ENCODE measurements around the gene ISYNA1. TPM values are rescaled to one million over a fixed set of nuclear protein-coding genes. Genes with fewer than 3 reads are reported as not detected.

Gene ISYNA1
- total RNA-seq, 4 donors from 2014 or later = 5.3 to 26.4 (median 14.0) TPM

DNA sequence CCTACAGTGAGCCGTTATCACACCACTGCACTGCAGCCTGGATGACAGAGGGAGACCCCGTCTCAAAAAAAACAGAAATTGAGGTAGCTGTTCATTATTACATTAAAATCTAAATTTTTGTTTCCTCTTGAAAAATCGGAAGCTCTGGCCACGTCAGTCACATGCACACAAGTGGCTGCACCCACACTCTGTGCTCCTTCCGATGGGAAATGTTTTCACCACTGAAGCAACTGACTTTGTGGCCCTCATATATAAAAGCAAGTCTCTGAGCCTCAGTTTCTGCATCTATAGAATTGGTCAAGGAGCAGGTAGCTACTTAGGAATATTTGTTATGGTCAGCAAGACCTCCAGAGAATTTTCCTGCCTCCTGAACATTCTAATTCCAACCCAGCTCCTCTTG lies 45.0 kb downstream of the ISYNA1 start:
- Histone ChIP-seq H3K4me1 (peaks cover 4 to 19% (median 13%) of the 10 kb centered on the region in 4 donors), H3K4me3 (no peak overlapping the region), H3K27ac (peak overlapping the region in 1 of 4 donors; percentile 31), H3K36me3 (no peaks in the 10 kb centered on the region), H3K9me3 (no peaks in the 10 kb centered on the region), H3K27me3 (no peaks in the 10 kb centered on the region)
- TF ChIP-seq CTCF (IDR thresholded peaks at IDR 0.05) (no peak), POLR2A (IDR thresholded peaks at IDR 0.05) (no peak)
- no peak for DNase-seq

GRCh38 chr19:18392417-18392816 lies 45.5 kb downstream of the ISYNA1 start:
- Histone ChIP-seq H3K9me3 (no peaks in the 10 kb centered on the region), H3K27me3 (no peaks in the 10 kb centered on the region), H3K4me3 (no peak overlapping the region), H3K27ac (peak overlapping the region in 1 of 4 donors; percentile 31), H3K4me1 (peaks cover 5 to 20% (median 10%) of the 10 kb centered on the region in 4 donors), H3K36me3 (no peaks in the 10 kb centered on the region)
- DNase-seq = peak in 2 of 3 donors; percentile 44 to 72
- TF ChIP-seq POLR2A (IDR thresholded peaks at IDR 0.05) (no peak), CTCF (IDR thresholded peaks at IDR 0.05) (no peak)

GRCh38 chr19:18391509-18392075 lies 46.3 kb downstream of the ISYNA1 start:
- Histone ChIP-seq H3K9me3 (no peaks in the 10 kb centered on the region), H3K36me3 (no peaks in the 10 kb centered on the region), H3K4me3 (no peak overlapping the region), H3K27me3 (no peaks in the 10 kb centered on the region), H3K27ac (no peak overlapping the region), H3K4me1 (peaks cover 5 to 21% (median 7%) of the 10 kb centered on the region in 4 donors)
- TF ChIP-seq POLR2A (IDR thresholded peaks at IDR 0.05) = no peak
- TF ChIP-seq CTCF (IDR thresholded peaks at IDR 0.05) = no peak
- DNase-seq = no peak

DNA sequence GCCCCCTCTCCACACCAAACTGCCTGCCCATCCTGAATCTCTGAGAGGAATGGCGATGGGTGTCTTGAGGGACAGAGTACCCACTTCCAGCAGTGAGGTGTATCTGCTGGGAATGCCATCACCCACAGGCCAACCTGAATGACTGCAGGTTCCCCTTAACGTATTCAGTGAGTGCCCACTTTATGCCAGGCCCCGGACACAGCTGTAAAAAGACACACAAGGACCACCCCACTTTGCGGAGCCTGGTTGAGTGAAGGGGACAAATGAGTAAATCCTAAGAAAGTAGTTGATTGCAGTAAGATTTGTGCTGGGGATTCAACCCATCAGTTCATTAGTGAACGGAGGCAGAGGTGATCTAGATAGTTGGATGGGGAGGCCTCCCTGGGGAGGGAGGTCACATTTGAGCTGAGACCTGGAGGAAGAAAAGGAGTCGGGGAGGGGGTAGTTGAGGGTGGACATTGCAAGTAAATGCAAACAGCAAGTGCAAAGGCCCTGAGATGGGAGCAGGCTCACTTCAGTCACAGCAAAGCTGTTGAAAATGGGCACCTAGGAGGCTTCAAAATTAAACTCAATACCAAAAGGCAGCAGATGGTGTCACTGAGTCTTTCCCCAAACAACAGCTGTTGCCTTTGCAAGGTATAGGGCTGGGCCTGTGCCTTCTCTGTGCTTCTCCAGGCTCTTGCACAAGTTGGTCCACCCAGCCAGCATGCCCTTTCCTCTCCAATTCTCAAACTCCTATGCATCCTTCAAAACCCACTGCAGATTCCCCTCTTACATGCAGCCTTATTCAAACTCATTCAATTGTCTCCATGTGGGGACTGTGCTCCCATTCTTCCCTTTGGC lies 47.6 kb downstream of the ISYNA1 start:
- H3K4me1 ChIP-seq = peaks cover 5 to 23% (median 7%) of the 10 kb centered on the region in 4 donors
- no peak for DNase-seq

DNA sequence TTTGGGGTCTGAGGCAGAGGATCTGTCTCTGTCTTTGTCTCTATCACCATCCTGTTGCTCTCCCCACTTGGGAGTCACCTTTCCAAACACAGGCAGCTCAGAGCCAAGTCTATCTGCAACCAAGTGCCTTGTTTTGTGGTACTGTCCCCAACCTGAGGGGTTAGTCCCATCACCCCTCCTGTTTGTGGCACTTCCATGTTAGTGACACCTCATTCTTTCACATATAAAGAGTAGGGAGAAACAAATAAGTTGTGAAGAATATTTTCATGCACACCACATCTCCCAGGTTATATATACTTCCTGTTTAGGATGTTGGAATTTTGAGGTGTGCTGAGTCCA lies 48.2 kb downstream of the ISYNA1 start:
- H3K9me3 ChIP-seq = no peaks in the 10 kb centered on the region
- no peaks in the 10 kb centered on the region for H3K27me3 ChIP-seq
- no peak for DNase-seq
- H3K4me1 ChIP-seq = peaks cover 5 to 23% (median 9%) of the 10 kb centered on the region in 4 donors
- no peak overlapping the region for H3K27ac ChIP-seq
- no peaks in the 10 kb centered on the region for H3K36me3 ChIP-seq
- TF ChIP-seq POLR2A (IDR thresholded peaks at IDR 0.05) = no peak
- TF ChIP-seq CTCF (IDR thresholded peaks at IDR 0.05) = no peak
- H3K4me3 ChIP-seq = no peak overlapping the region

More for the DNA sequence above, 47.6 kb downstream of the ISYNA1 start:
- H3K36me3 ChIP-seq = no peaks in the 10 kb centered on the region
- no peak for TF ChIP-seq POLR2A (IDR thresholded peaks at IDR 0.05)
- no peak for TF ChIP-seq CTCF (IDR thresholded peaks at IDR 0.05)
- H3K27ac ChIP-seq = no peak overlapping the region
- H3K4me3 ChIP-seq = no peak overlapping the region
- H3K27me3 ChIP-seq = no peaks in the 10 kb centered on the region
- no peaks in the 10 kb centered on the region for H3K9me3 ChIP-seq

All from Peyer's patch (tissue), 4 donors.